PFSK-1 (cell line): ENCODE measurements around the gene NKAIN1.

Experiments
- FOXP2 ChIP-seq: optimal IDR thresholded peaks from 2 replicates; pipeline ENCODE3; 2011; ENCODE audit warnings: borderline replicate concordance, control low read depth, inconsistent platforms; ENCODE audit not compliant: insufficient read depth; ENCODE audit errors: extremely low read length, extremely low read depth
- POLR2AphosphoS5 ChIP-seq: IDR thresholded peaks from 2 replicates; pipeline ENCODE4 v1.6.1; 2012; ENCODE audit warnings: low read depth, mild to moderate bottlenecking, control low read depth, low read length, moderate library complexity
- SIN3A ChIP-seq: IDR thresholded peaks from 2 replicates; pipeline ENCODE4 v1.6.1; 2012; ENCODE audit warnings: mild to moderate bottlenecking, low read length, moderate library complexity, borderline replicate concordance; ENCODE audit not compliant: insufficient read depth
- TAF1 ChIP-seq: IDR thresholded peaks from 2 replicates; pipeline ENCODE4 v1.6.1; 2012; ENCODE audit warnings: low read length, control low read depth, borderline replicate concordance; ENCODE audit not compliant: insufficient read depth
- TF ChIP-seq, protein P1 (sequence below), 2 experiments: IDR thresholded peaks; 2 replicates each; pipeline versions ENCODE4 v1.6.1 to v1.8.0; 2011 to 2012; ENCODE audit warnings: low read depth in 2 of 2, low read length in 2 of 2, control low read depth in 1 of 2, inconsistent platforms in 1 of 2, mild to moderate bottlenecking in 1 of 2, moderate library complexity in 1 of 2; ENCODE audit not compliant: insufficient read depth in 1 of 2

Gene NKAIN1

DNA sequence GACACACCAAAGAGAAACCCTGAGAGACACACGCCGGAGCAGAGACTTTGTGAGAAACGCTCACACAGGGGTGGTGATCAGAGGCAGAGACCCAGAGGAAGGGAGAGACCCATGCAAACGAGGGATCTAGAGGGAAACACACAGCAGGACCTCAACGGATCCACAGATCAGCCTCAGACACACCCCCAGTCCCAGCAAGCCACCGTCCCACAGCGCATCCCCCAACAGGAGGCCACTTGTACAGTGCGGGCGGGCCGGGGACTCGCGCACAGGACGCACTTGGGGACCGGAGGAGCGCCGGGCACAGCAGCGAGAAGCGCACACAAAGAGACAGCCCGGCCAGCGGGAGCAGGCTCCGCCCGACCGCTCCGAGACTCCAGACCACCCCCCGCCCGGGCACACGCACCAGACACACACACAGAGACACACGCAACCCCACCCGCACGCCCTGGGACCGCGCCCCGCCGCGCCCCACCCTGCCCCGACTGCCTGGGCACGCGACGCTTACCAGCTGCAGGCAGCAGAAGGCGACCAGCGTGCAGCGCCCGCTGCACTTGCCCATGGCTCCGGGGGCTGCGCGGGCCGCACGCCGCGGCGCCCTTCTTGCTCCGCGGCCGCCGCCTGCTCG, 587 bp downstream of the NKAIN1 start:
- TF ChIP-seq TAF1, result 0 out of 2 replicates have a peak, but pooled peaks have one; percentile 32
- TF ChIP-seq POLR2AphosphoS5, result no peak

DNA sequence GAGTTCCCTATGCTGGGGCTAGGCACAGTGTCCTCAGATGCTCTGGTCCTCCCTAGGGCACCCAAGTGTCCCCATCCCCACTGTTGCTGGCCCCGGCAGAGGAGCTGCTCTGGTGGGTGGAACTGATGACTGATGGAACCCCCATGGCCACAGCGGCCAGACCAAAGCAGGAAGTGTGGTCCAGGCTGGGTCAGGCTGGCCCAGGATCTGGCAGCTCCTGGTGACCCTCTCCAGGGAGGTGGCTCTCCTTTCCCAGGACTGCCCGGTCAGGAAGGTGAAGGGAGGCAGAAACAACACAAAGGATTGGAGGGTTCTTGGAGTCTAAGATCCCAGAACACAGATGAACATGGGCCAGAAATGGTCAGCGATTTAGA, 1.1 kb downstream of the NKAIN1 start:
- no peak for TF ChIP-seq POLR2AphosphoS5

DNA sequence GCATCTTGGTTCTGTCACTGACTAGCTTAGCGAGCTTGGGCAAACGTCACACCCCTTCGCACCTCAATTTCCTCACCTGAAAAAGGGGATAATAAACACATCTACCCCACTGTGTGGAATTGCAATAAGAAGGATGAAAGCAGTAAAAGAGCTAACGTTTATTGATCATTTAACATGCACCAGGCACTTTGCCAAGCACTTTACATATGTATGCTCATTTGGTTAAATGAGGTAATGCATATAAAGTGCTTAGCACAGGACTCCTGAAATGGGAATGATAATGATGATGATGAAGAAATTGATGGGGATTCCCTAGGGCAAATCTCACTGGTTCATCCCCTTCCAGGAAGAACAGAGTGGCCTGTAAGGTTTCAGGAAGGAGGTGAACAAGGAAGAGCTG, 4.8 kb downstream of the NKAIN1 start:
- TF ChIP-seq POLR2AphosphoS5 (no peak), TAF1 (no peak), FOXP2 (no peak), SIN3A (no peak)
- TF ChIP-seq, protein P1, sequence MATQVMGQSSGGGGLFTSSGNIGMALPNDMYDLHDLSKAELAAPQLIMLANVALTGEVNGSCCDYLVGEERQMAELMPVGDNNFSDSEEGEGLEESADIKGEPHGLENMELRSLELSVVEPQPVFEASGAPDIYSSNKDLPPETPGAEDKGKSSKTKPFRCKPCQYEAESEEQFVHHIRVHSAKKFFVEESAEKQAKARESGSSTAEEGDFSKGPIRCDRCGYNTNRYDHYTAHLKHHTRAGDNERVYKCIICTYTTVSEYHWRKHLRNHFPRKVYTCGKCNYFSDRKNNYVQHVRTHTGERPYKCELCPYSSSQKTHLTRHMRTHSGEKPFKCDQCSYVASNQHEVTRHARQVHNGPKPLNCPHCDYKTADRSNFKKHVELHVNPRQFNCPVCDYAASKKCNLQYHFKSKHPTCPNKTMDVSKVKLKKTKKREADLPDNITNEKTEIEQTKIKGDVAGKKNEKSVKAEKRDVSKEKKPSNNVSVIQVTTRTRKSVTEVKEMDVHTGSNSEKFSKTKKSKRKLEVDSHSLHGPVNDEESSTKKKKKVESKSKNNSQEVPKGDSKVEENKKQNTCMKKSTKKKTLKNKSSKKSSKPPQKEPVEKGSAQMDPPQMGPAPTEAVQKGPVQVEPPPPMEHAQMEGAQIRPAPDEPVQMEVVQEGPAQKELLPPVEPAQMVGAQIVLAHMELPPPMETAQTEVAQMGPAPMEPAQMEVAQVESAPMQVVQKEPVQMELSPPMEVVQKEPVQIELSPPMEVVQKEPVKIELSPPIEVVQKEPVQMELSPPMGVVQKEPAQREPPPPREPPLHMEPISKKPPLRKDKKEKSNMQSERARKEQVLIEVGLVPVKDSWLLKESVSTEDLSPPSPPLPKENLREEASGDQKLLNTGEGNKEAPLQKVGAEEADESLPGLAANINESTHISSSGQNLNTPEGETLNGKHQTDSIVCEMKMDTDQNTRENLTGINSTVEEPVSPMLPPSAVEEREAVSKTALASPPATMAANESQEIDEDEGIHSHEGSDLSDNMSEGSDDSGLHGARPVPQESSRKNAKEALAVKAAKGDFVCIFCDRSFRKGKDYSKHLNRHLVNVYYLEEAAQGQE (IDR thresholded peaks at IDR 0.05; ENCODE audit: insufficient read depth in 1 of 2, low read depth in 2 of 2, low read length in 2 of 2), result no peak

DNA sequence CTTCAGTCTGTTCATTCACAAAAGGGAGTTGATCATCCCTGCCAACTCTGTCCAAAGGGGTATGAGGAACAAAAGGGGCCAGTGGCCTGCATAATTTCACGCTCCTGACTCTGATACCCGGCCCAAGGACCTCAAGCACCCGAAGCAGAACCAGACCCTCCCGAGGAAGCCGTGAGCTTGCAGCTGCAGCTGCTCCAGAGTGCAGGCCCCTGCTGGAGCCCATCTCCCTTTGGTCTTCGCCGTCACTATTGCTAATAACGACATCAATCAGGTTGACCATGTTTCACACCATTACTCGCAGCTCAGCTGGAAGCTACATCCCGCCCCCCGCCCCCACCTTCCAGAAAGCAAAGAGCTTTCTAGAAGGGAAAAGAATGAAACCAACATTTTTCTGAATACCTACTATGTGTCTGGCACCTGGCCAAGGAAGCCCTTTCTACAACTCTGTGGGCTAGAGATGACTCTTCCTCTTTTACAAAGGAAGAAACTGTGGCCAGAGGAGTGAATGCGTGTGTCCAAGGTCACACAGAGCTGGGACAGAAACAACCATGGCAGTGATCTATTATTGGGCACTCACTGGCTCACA, 5.5 kb downstream of the NKAIN1 start:
- no peak for TF ChIP-seq POLR2AphosphoS5

DNA sequence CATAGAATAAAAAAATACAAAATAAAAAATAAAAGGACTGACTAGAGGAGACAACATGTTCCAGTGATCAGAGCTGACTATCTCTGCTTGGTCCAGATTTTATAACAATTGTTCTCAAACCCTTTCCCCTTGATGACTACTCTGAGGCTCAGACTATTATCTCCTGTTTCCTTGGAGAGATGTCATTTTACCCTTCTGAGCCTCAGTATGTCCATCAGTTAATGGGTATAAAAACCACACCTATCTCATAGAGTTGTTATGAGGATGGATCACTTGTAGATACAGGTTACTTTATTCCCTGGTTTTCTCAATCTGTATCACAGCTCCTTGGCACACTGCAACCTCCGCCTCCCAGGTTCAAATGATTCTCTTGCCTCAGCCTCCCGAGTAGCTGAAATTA, 7.0 kb downstream of the NKAIN1 start:
- TF ChIP-seq, protein P1 (IDR thresholded peaks at IDR 0.05; ENCODE audit: insufficient read depth in 1 of 2, low read depth in 2 of 2, low read length in 2 of 2), result no peak
- TF ChIP-seq TAF1 (no peak), FOXP2 (no peak), SIN3A (no peak)

DNA sequence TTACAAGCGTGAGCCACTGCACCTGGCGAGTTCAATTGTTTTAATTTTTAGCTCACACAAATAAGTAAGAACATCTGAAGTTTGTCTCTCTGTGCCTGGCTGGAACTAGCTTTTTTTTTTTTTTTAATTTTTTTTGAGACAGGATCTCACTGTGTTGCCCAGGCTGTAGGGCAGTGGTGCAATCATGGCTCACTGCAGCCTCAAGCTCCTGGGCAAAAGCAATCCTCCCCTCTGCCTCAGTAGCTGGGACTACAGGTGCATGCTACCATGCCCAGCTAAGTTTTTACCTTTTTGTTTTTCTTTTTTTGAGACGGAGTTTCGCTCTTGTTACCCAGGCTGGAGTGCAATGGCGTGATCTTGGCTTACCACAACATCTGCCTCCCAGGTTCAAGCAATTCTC, 7.9 kb downstream of the NKAIN1 start:
- TF ChIP-seq SIN3A, result no peak
- TF ChIP-seq TAF1, result no peak
- TF ChIP-seq, protein P1 (IDR thresholded peaks at IDR 0.05; ENCODE audit: insufficient read depth in 1 of 2, low read depth in 2 of 2, low read length in 2 of 2), result no peak
- TF ChIP-seq FOXP2, result no peak
- TF ChIP-seq POLR2AphosphoS5, result no peak

DNA sequence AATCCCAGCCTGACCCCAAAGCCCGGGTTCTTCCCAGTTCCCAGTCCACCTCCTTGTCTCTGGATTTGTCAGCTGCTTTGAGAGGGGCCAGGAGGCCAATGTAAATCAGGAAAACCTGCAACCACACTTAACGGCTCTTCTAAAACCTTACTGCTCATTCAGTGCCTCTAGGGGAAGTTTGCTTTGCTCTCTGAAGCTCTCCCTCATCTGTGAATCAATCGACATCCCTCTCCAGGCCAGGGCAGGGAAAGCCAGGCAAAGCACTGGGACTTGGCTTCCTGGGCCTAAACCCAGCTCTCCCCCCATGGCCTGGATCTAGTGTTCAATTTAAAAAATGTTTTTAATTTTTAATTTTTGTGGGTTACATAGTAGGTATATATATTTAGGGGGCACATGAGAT, 9.3 kb downstream of the NKAIN1 start:
- TF ChIP-seq FOXP2 (no peak), POLR2AphosphoS5 (no peak), TAF1 (no peak), SIN3A (no peak)
- TF ChIP-seq, protein P1 (IDR thresholded peaks at IDR 0.05; ENCODE audit: insufficient read depth in 1 of 2, low read depth in 2 of 2, low read length in 2 of 2), result no peak
